HG02943 (cell line): Measurements from ENCODE around the gene TSEN34.
"Not testable (repeated sequence)": the region's sequence is repeated elsewhere in the genome, so short reads cannot be mapped to it uniquely, and the experiment has no call there.

Source experiments
- ATAC-seq: cut with Tn5 transposase; IDR thresholded peaks from one replicate; pipeline ENCODE4 v1.9.1; 2021; ENCODE audit warnings: mild to moderate bottlenecking, low read depth, moderate library complexity; ENCODE audit not compliant: unreplicated experiment

The TSEN34 gene

GRCh38 chr19:54229146-54229545, 38.0 kb downstream of the TSEN34 start:
- no peak for ATAC-seq

- no peak for ATAC-seq
These were observed 38.9 kb downstream of the TSEN34 start for GRCh38 chr19:54230031-54230430.

- no peak for ATAC-seq
These were observed 40.2 kb downstream of the TSEN34 start for GRCh38 chr19:54231077-54231931.

- no peak for ATAC-seq
These were observed 42.8 kb downstream of the TSEN34 start for GRCh38 chr19:54233941-54234340.

GRCh38 chr19:54239491-54240371, 48.6 kb downstream of the TSEN34 start:
- ATAC-seq, result not testable (repeated sequence)

- not testable (repeated sequence) for ATAC-seq
These were observed 49.5 kb downstream of the TSEN34 start for GRCh38 chr19:54240372-54241336.

- ATAC-seq, result not testable (repeated sequence)
These were observed 51.1 kb downstream of the TSEN34 start for GRCh38 chr19:54242234-54242633.

- not testable (repeated sequence) for ATAC-seq
These were observed 51.5 kb downstream of the TSEN34 start, which contains the start of gene LILRA6 for GRCh38 chr19:54242646-54243045. LILRA6 (minus strand) TSS chr19:54242790.

- not testable (repeated sequence) for ATAC-seq
These were observed 52.7 kb downstream of the TSEN34 start for GRCh38 chr19:54243809-54244208.
